ENCODE data around the gene PMVK. TPM values are rescaled to one million over a fixed set of nuclear protein-coding genes. Genes with fewer than 3 reads are reported as not detected.
"Not testable (repeated sequence)": the region's sequence is repeated elsewhere in the genome, so short reads cannot be mapped to it uniquely, and the experiment has no call there.

The PMVK gene
- total RNA-seq, 4 donors from 2014 or later = 9.0 to 19.8 (median 15.6) TPM

GRCh38 chr1:154912755-154913154, 23.8 kb downstream of the PMVK start:
- H3K4me3 ChIP-seq = no peak overlapping the region
- H3K9me3 ChIP-seq = no peaks in the 10 kb centered on the region
- DNase-seq (ENCODE audit: low spot score in 2 of 2) = no peak
- 79 to 86% methylated on average over 2 of the region's 2 CpGs for WGBS, 2 donors
- no peaks in the 10 kb centered on the region for H3K27me3 ChIP-seq
- H3K27ac ChIP-seq = no peak overlapping the region
- TF ChIP-seq EP300 (IDR thresholded peaks at IDR 0.05) = no peak
- TF ChIP-seq CTCF (IDR thresholded peaks at IDR 0.05) = no peak
- TF ChIP-seq POLR2A (IDR thresholded peaks at IDR 0.05) = no peak
- H3K4me1 ChIP-seq = no peaks in the 10 kb centered on the region
- peaks cover 0 to 36% (median 0%) of the 10 kb centered on the region in 3 donors for H3K36me3 ChIP-seq

GRCh38 chr1:154911691-154912550, 24.6 kb downstream of the PMVK start:
- H3K27ac ChIP-seq = no peak overlapping the region
- WGBS, 2 donors = 83 to 88% methylated on average over 8 of the region's 8 CpGs
- H3K9me3 ChIP-seq = no peaks in the 10 kb centered on the region
- no peak overlapping the region for H3K4me3 ChIP-seq
- H3K4me1 ChIP-seq = no peaks in the 10 kb centered on the region
- H3K27me3 ChIP-seq = no peaks in the 10 kb centered on the region
- DNase-seq (ENCODE audit: low spot score in 2 of 2) = no peak
- no peak for TF ChIP-seq EP300 (IDR thresholded peaks at IDR 0.05)
- TF ChIP-seq CTCF (IDR thresholded peaks at IDR 0.05) = no peak
- no peak for TF ChIP-seq POLR2A (IDR thresholded peaks at IDR 0.05)
- H3K36me3 ChIP-seq = peaks cover 0 to 33% (median 0%) of the 10 kb centered on the region in 3 donors

- Histone ChIP-seq H3K4me1 (no peaks in the 10 kb centered on the region), H3K36me3 (peaks cover 0 to 27% (median 0%) of the 10 kb centered on the region in 3 donors), H3K4me3 (no peak overlapping the region), H3K9me3 (no peaks in the 10 kb centered on the region), H3K27ac (no peak overlapping the region), H3K27me3 (no peaks in the 10 kb centered on the region)
- WGBS, 2 donors = 80 to 89% methylated on average over 5 of the region's 5 CpGs
- no peak for DNase-seq (ENCODE audit: low spot score in 2 of 2)
- TF ChIP-seq EP300 (IDR thresholded peaks at IDR 0.05) (no peak), POLR2A (IDR thresholded peaks at IDR 0.05) (no peak), CTCF (IDR thresholded peaks at IDR 0.05) (no peak)
These were observed 25.7 kb downstream of the PMVK start for GRCh38 chr1:154910851-154911250.

GRCh38 chr1:154908937-154909336, 27.6 kb downstream of the PMVK start:
- Histone ChIP-seq H3K27ac (no peak overlapping the region), H3K4me3 (no peak overlapping the region), H3K4me1 (no peaks in the 10 kb centered on the region), H3K9me3 (no peaks in the 10 kb centered on the region), H3K27me3 (no peaks in the 10 kb centered on the region), H3K36me3 (peaks cover 0 to 25% (median 0%) of the 10 kb centered on the region in 3 donors)
- no peak for DNase-seq (ENCODE audit: low spot score in 2 of 2)
- no peak for TF ChIP-seq EP300 (IDR thresholded peaks at IDR 0.05)
- TF ChIP-seq POLR2A (IDR thresholded peaks at IDR 0.05) = no peak
- TF ChIP-seq CTCF (IDR thresholded peaks at IDR 0.05) = no peak
- WGBS, 2 donors = 89 to 93% methylated on average over 5 of the region's 5 CpGs

- WGBS, 2 donors = 62 to 78% methylated on average over 3 of the region's 3 CpGs
- DNase-seq (ENCODE audit: low spot score in 2 of 2); H3K4me3 ChIP-seq; H3K9me3 ChIP-seq; H3K27me3 ChIP-seq; H3K27ac ChIP-seq; H3K4me1 ChIP-seq: not testable (repeated sequence)
- peaks cover 0 to 18% (median 0%) of the 10 kb centered on the region in 3 donors for H3K36me3 ChIP-seq
These were observed 28.4 kb downstream of the PMVK start for GRCh38 chr1:154908129-154908528.

Measured in tibial nerve (tissue), 4 donors.